Fibroblast of villous mesenchyme (primary cell): Measurements from ENCODE around the gene KRTAP1-4. TPM values are rescaled to one million over a fixed set of nuclear protein-coding genes. Genes with fewer than 3 reads are reported as not detected.

Experiments used
- DNase-seq: peaks from one replicate; pipeline ENCODE4 v3.0.0-alpha.2; 2010; ENCODE audit warnings: low read depth
- H3K4me3 ChIP-seq: 2 replicates; pipeline ENCODE4 v1.5.1; 2011; ENCODE audit warnings: low read depth, mild to moderate bottlenecking, low read length
- CTCF ChIP-seq: IDR thresholded peaks from 2 replicates; pipeline ENCODE4 v1.5.1; 2012; ENCODE audit warnings: low read depth, mild to moderate bottlenecking, low read length; ENCODE audit not compliant: insufficient read depth
- total RNA-seq: library from RNA; depleted of rRNA; stranded (reverse); fragments of >200 nt; gene quantifications from 2 replicates; pipeline ENCODE4 v1.2.3, GENCODE V29; 2012

Gene KRTAP1-4
- total RNA-seq, 1 donor = not detected

- DNase-seq = peak; percentile 20
- H3K4me3 ChIP-seq = no peak overlapping the region
- no peak for TF ChIP-seq CTCF
Observed at GRCh38 chr17:41010441-41010840, 19.6 kb downstream of the KRTAP1-4 start.

GRCh38 chr17:41009936-41010335 lies 20.1 kb downstream of the KRTAP1-4 start:
- no peak for TF ChIP-seq CTCF
- DNase-seq = no peak
- H3K4me3 ChIP-seq = no peak overlapping the region

GRCh38 chr17:41009301-41009760 lies 20.7 kb downstream of the KRTAP1-4 start:
- DNase-seq = no peak
- TF ChIP-seq CTCF = no peak
- H3K4me3 ChIP-seq = no peak overlapping the region

GRCh38 chr17:41008811-41009210 lies 21.2 kb downstream of the KRTAP1-4 start, which contains the start of gene KRTAP3-1:
Gene KRTAP3-1, minus strand, starts transcription at chr17:41009128. Its CDS starts 54 bp downstream, at chr17:41009074.
- no peak within 1 kb of the TSS for H3K4me3 ChIP-seq
- DNase-seq = no peak
- TF ChIP-seq CTCF = no peak

GRCh38 chr17:41004397-41004796 lies 25.6 kb downstream of the KRTAP1-4 start:
- H3K4me3 ChIP-seq = no peak overlapping the region
- no peak for DNase-seq
- TF ChIP-seq CTCF = no peak

GRCh38 chr17:41003926-41004325 lies 26.1 kb downstream of the KRTAP1-4 start:
- TF ChIP-seq CTCF = no peak
- DNase-seq = no peak
- H3K4me3 ChIP-seq = no peak overlapping the region

- H3K4me3 ChIP-seq = no peak overlapping the region
- no peak for TF ChIP-seq CTCF
- DNase-seq = peak; percentile 58
Observed at GRCh38 chr17:41002814-41003213, 27.2 kb downstream of the KRTAP1-4 start.
